ENCODE results near the gene PQBP1. TPM values are rescaled to one million over a fixed set of nuclear protein-coding genes. Genes with fewer than 3 reads are reported as not detected.

The PQBP1 gene
- total RNA-seq, 2 donors from 2014 or later: 37.1 to 76.6 TPM

GRCh38 chrX:48911412-48912182 is 13.9 kb downstream of the PQBP1 start, which contains the start of gene SLC35A2:
Gene SLC35A2, minus strand, starts transcription at chrX:48911646. Its CDS starts 10 bp downstream, at chrX:48911636.
- H3K4me3 ChIP-seq: peak within 1 kb of the TSS; percentile 50 to 54
- intact Hi-C loops (cut with DNase I): loop anchor here (10.0 kb wide), 1 partner anchor 133 kb away; the partner anchor contains the start of gene TFE3
- H3K9me3 ChIP-seq: no peaks in the 10 kb centered on the region
- 0% methylated on average over 41 of the region's 60 CpGs for WGBS
- H3K27me3 ChIP-seq (replicated peaks; ENCODE audit: insufficient read depth): no peaks in the 10 kb centered on the region
- H3K36me3 ChIP-seq: no peaks in the 10 kb centered on the region
- DNase-seq (ENCODE audit: low spot score): peak; percentile 80
- no peaks in the 10 kb centered on the region for H3K4me1 ChIP-seq (replicated peaks)
- peak within 1 kb of the TSS; percentile 83 to 85 for H3K27ac ChIP-seq
- TF ChIP-seq POLR2AphosphoS5 (IDR thresholded peaks at IDR 0.05) (peak; percentile 80), POLR2A (IDR thresholded peaks at IDR 0.05) (peak; percentile 53)
- TF ChIP-seq, protein P1, sequence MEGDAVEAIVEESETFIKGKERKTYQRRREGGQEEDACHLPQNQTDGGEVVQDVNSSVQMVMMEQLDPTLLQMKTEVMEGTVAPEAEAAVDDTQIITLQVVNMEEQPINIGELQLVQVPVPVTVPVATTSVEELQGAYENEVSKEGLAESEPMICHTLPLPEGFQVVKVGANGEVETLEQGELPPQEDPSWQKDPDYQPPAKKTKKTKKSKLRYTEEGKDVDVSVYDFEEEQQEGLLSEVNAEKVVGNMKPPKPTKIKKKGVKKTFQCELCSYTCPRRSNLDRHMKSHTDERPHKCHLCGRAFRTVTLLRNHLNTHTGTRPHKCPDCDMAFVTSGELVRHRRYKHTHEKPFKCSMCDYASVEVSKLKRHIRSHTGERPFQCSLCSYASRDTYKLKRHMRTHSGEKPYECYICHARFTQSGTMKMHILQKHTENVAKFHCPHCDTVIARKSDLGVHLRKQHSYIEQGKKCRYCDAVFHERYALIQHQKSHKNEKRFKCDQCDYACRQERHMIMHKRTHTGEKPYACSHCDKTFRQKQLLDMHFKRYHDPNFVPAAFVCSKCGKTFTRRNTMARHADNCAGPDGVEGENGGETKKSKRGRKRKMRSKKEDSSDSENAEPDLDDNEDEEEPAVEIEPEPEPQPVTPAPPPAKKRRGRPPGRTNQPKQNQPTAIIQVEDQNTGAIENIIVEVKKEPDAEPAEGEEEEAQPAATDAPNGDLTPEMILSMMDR (IDR thresholded peaks at IDR 0.05): no peak

GRCh38 chrX:48913605-48914366 is 16.1 kb downstream of the PQBP1 start:
- no peak overlapping the region for H3K4me3 ChIP-seq
- intact Hi-C loops (cut with DNase I): loop anchor here (10.0 kb wide), 1 partner anchor 131 kb away; the partner anchor contains the start of gene TFE3
- WGBS: 93% methylated on average over 5 of the region's 5 CpGs
- no peaks in the 10 kb centered on the region for H3K4me1 ChIP-seq (replicated peaks)
- no peaks in the 10 kb centered on the region for H3K36me3 ChIP-seq
- no peaks in the 10 kb centered on the region for H3K9me3 ChIP-seq
- no peaks in the 10 kb centered on the region for H3K27me3 ChIP-seq (replicated peaks; ENCODE audit: insufficient read depth)
- H3K27ac ChIP-seq: no peak overlapping the region
- TF ChIP-seq, protein P1 (IDR thresholded peaks at IDR 0.05): no peak
- TF ChIP-seq POLR2AphosphoS5 (IDR thresholded peaks at IDR 0.05) (no peak), POLR2A (IDR thresholded peaks at IDR 0.05) (no peak)
- DNase-seq (ENCODE audit: low spot score): no peak

- H3K36me3 ChIP-seq: no peaks in the 10 kb centered on the region
- no peak overlapping the region for H3K4me3 ChIP-seq
- H3K27ac ChIP-seq: no peak overlapping the region
- WGBS: 88% methylated on average over 13 of the region's 13 CpGs
- H3K4me1 ChIP-seq (replicated peaks): no peaks in the 10 kb centered on the region
- no peak for DNase-seq (ENCODE audit: low spot score)
- TF ChIP-seq POLR2AphosphoS5 (IDR thresholded peaks at IDR 0.05) (no peak), POLR2A (IDR thresholded peaks at IDR 0.05) (no peak)
- TF ChIP-seq, protein P1 (IDR thresholded peaks at IDR 0.05): no peak
- H3K27me3 ChIP-seq (replicated peaks; ENCODE audit: insufficient read depth): no peaks in the 10 kb centered on the region
- intact Hi-C loops (cut with DNase I): loop anchor here (10.0 kb wide), 1 partner anchor 130 kb away; the partner anchor contains the start of gene TFE3
- no peaks in the 10 kb centered on the region for H3K9me3 ChIP-seq
These were observed 17.1 kb downstream of the PQBP1 start for GRCh38 chrX:48914593-48915493.

DNA sequence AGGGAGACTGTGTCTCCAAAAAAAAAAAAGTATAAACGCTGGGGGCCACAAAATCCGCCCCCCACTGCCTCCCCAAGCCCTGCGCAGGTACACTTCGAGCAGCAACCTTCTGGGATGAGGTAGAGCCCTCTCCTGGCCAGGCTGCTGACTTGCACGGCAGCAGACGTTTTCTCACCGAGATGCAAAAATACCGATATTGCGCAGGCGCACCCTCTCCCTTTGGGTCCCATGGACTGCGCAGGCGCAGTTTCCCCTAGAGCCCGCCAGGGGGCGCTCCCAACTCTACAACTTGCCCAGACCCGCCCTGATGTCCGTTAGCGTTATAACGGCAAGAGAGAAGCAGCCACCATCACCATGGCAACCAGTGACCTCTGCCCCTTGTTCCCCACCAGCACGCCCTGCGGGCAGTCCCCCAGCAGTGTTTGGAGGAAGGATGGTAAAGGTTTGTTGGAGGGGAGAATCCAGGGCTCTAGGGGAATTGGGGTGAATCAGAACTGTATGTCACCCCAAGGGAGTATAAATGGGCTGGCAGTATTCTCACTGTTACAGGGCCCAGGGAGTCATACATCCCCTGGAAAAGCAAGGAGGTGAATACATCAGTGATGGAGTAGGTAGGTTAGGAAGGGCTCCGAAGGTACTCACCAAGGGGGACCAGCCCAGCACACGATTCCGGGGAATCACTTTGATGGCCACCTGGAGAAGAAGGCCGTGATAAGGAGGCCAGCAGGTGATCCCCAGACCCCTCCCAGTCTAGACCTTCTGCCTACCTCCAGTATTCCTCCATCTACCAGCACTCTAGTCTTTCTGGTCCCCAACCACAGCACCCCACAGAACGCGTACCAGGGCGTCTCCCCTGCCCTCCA is 19.6 kb downstream of the PQBP1 start:
- peak overlapping the region; percentile 53 to 57 for H3K4me3 ChIP-seq
- intact Hi-C loops (cut with DNase I): loop anchor here (10.0 kb wide), 1 partner anchor 127 kb away; the partner anchor contains the start of gene TFE3
- H3K36me3 ChIP-seq: no peaks in the 10 kb centered on the region
- H3K27me3 ChIP-seq (replicated peaks; ENCODE audit: insufficient read depth): no peaks in the 10 kb centered on the region
- peak; percentile 88 for TF ChIP-seq POLR2AphosphoS5 (IDR thresholded peaks at IDR 0.05)
- no peak for TF ChIP-seq POLR2A (IDR thresholded peaks at IDR 0.05)
- TF ChIP-seq, protein P1 (IDR thresholded peaks at IDR 0.05): peak; percentile 78 to 97 (median 96)
- DNase-seq (ENCODE audit: low spot score): peak; percentile 85
- H3K9me3 ChIP-seq: no peaks in the 10 kb centered on the region
- H3K4me1 ChIP-seq (replicated peaks): no peaks in the 10 kb centered on the region
- peak overlapping the region; percentile 30 to 84 for H3K27ac ChIP-seq
- WGBS: 26% methylated on average over 19 of the region's 27 CpGs

All from prostate gland (tissue), 2 donors.